Trophoblast cell (in vitro differentiated cells and primary cell): ENCODE data around the gene TIGD4. TPM values are rescaled to one million over a fixed set of nuclear protein-coding genes. Genes with fewer than 3 reads are reported as not detected.

ENCODE experiments used
- DNase-seq, 2 donors: peaks; one replicate each; pipeline ENCODE4 v3.0.0-alpha.2; 2016
- H2AFZ ChIP-seq: 2 replicates; pipeline ENCODE4 v1.6.1; 2013; ENCODE audit warnings: low read length, moderate library complexity, mild to moderate bottlenecking; ENCODE audit not compliant: insufficient read depth, poor library complexity
- H2AK5ac ChIP-seq: 2 replicates; pipeline ENCODE4 v1.6.1; 2013; ENCODE audit warnings: mild to moderate bottlenecking, low read length
- H2BK120ac ChIP-seq: 2 replicates; pipeline ENCODE4 v1.6.1; 2013; ENCODE audit warnings: low read length, mild to moderate bottlenecking, moderate library complexity; ENCODE audit not compliant: insufficient read depth, poor library complexity
- H2BK12ac ChIP-seq: 2 replicates; pipeline ENCODE4 v1.6.1; 2013; ENCODE audit warnings: mild to moderate bottlenecking, low read length, moderate library complexity
- H2BK5ac ChIP-seq: 2 replicates; pipeline ENCODE4 v1.6.1; 2013; ENCODE audit warnings: low read length, low read depth, moderate library complexity, mild to moderate bottlenecking; ENCODE audit not compliant: poor library complexity
- H3K14ac ChIP-seq: 2 replicates; pipeline ENCODE4 v1.6.1; 2013; ENCODE audit warnings: mild to moderate bottlenecking, low read length
- H3K18ac ChIP-seq: 2 replicates; pipeline ENCODE4 v1.6.1; 2013; ENCODE audit warnings: mild to moderate bottlenecking, low read length
- H3K23ac ChIP-seq: 2 replicates; pipeline ENCODE4 v1.6.1; 2013; ENCODE audit warnings: low read length
- H3K27ac ChIP-seq: 2 replicates; pipeline ENCODE4 v1.5.1; 2013; ENCODE audit warnings: low read depth, mild to moderate bottlenecking, inconsistent platforms, low read length, moderate library complexity
- H3K27me3 ChIP-seq: 2 replicates; pipeline ENCODE4 v1.6.1; 2013; ENCODE audit warnings: inconsistent platforms, mild to moderate bottlenecking, low read length, moderate library complexity; ENCODE audit not compliant: insufficient read depth
- H3K36me3 ChIP-seq, 2 experiments: 1 replicate in 1 of 2; 2 replicates in 1 of 2; pipeline ENCODE4 v1.6.1; 2013; ENCODE audit warnings: low read length in 2 of 2, mild to moderate bottlenecking in 2 of 2, moderate library complexity in 1 of 2; ENCODE audit not compliant: insufficient read depth in 2 of 2, control insufficient read depth in 1 of 2
- H3K4ac ChIP-seq: 2 replicates; pipeline ENCODE4 v1.6.1; 2013; ENCODE audit warnings: low read depth, mild to moderate bottlenecking, low read length, moderate library complexity
- H3K4me1 ChIP-seq, 2 experiments: 1 replicate in 1 of 2; 2 replicates in 1 of 2; pipeline ENCODE4 v1.6.1; 2013; ENCODE audit warnings: low read length in 2 of 2, mild to moderate bottlenecking in 2 of 2, moderate library complexity in 1 of 2; ENCODE audit not compliant: insufficient read depth in 2 of 2, control insufficient read depth in 1 of 2
- H3K4me2 ChIP-seq: 2 replicates; pipeline ENCODE4 v1.6.1; 2013; ENCODE audit warnings: inconsistent platforms, mild to moderate bottlenecking, low read length, moderate library complexity
- H3K4me3 ChIP-seq: 2 replicates; pipeline ENCODE4 v1.5.1; 2013; ENCODE audit warnings: mild to moderate bottlenecking, low read depth, low read length, inconsistent platforms
- H3K79me1 ChIP-seq: one replicate; pipeline ENCODE4 v1.6.1; 2013; ENCODE audit warnings: low read length
- H3K79me2 ChIP-seq: 2 replicates; pipeline ENCODE4 v1.6.1; 2013; ENCODE audit warnings: low read length, mild to moderate bottlenecking; ENCODE audit not compliant: control insufficient read depth, insufficient read depth, poor library complexity
- H3K9ac ChIP-seq: 2 replicates; pipeline ENCODE4 v1.6.1; 2013; ENCODE audit warnings: mild to moderate bottlenecking, low read length
- H3K9me3 ChIP-seq: 2 replicates; pipeline ENCODE4 v1.6.1; 2013; ENCODE audit warnings: low read depth, mild to moderate bottlenecking, control low read depth, inconsistent platforms, low read length; ENCODE audit not compliant: insufficient read depth
- H4K12ac ChIP-seq: 2 replicates; pipeline ENCODE4 v1.6.1; 2013; ENCODE audit warnings: low read depth, mild to moderate bottlenecking, low read length, moderate library complexity
- H4K8ac ChIP-seq: 2 replicates; pipeline ENCODE4 v1.6.1; 2013; ENCODE audit warnings: low read depth, mild to moderate bottlenecking, low read length, moderate library complexity
- H4K91ac ChIP-seq: one replicate; pipeline ENCODE4 v1.6.1; 2013; ENCODE audit warnings: low read depth, mild to moderate bottlenecking, low read length, moderate library complexity
- WGBS: extraction: QIAGEN DNeasy Blood & Tissue Kit; methylation state at CpG from one replicate; pipeline ENCODE4 v1.1.7; 2013; ENCODE audit warnings: missing lambda C conversion rate; ENCODE audit not compliant: insufficient read length, insufficient coverage; ENCODE audit errors: extremely low coverage; 5-methylcytosine and 5-hydroxymethylcytosine counted together
- polyA plus RNA-seq: library from polyadenylated mRNA; stranded (reverse); fragments of 200-250 nt; gene quantifications from 2 replicates; pipeline ENCODE4 v1.2.3, GENCODE V29; 2013

The TIGD4 gene
- polyA plus RNA-seq = 0.05 and 0.11 TPM in 2 replicates

DNA sequence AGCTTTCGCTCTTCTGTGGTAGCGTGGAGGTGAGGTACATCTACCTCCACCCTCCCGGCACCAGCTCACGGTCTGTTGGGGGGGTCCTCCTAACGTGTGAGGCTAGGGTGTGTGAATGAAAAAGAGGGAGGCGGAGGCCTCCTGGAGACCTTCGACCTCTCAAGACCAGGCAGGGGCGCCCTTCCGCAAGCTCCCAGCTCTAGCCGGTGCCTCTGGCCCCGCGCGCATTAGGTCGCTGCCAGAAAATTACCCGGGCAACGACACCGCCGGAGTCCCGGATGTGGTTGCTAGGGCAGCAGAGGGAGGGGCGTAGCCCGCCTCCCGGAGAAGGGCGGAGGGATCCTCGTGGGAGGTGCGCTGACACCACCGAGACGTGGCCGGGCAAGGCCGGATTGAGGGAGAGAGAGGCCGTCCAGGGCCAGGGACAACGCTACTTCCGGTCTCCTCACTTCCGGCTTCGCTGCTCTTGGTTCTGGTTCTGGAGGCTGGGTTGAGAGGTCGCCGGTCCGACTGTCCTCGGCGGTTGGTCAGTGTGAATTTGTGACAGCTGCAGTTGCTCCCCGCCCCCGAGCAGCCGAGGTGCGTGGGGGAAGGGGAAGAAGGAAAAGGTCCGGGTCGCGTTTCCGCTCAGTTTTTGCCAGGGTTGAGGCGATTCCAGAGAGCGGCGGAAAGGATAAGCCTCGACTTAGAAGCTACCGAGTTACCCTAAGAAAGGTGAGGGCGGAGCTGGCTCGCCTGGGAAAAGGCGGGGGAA lies at the start of gene TIGD4, which contains the start of gene ARFIP1:
Gene TIGD4 (minus strand): TSS at position 218 of the 754 bp plus-strand sequence. CDS start 8,726 bp downstream, outside the sequence.
Gene ARFIP1 (plus strand): TSS at position 442 of the 754 bp plus-strand sequence. CDS start 49,680 bp downstream, outside the sequence.
- Histone ChIP-seq H2AK5ac (no peak within 1 kb of the TSS), H3K9me3 (no peaks in the 10 kb centered on the region), H3K4me3 (peak within 1 kb of the TSS; percentile 84), H3K27me3 (no peaks in the 10 kb centered on the region), H3K79me2 (peaks cover 7% of the 10 kb centered on the region), H3K4me1 (peaks cover 0 to 3% of the 10 kb centered on the region in 2 experiments), H3K18ac (peak within 1 kb of the TSS; percentile 28), H3K27ac (peak within 1 kb of the TSS; percentile 78), H4K8ac (peak within 1 kb of the TSS; percentile 69), H3K9ac (peak within 1 kb of the TSS; percentile 73), H2BK5ac (peak within 1 kb of the TSS; percentile 11), H2BK120ac (no peak within 1 kb of the TSS), H3K36me3 (no peaks in the 10 kb centered on the region), H3K14ac (peak within 1 kb of the TSS; percentile 33), H3K23ac (no peak within 1 kb of the TSS), H2AFZ (peak within 1 kb of the TSS; percentile 98), H2BK12ac (no peak within 1 kb of the TSS), H3K4ac (no peak within 1 kb of the TSS), H4K91ac (peak within 1 kb of the TSS; percentile 40), H4K12ac (peak within 1 kb of the TSS; percentile 23), H3K4me2 (peak within 1 kb of the TSS; percentile 77), H3K79me1 (peaks cover 8% of the 10 kb centered on the region)
- WGBS = no CpG with 5 or more reads among the region's 55 CpGs
- DNase-seq = peak; percentile 97 to 98

DNA sequence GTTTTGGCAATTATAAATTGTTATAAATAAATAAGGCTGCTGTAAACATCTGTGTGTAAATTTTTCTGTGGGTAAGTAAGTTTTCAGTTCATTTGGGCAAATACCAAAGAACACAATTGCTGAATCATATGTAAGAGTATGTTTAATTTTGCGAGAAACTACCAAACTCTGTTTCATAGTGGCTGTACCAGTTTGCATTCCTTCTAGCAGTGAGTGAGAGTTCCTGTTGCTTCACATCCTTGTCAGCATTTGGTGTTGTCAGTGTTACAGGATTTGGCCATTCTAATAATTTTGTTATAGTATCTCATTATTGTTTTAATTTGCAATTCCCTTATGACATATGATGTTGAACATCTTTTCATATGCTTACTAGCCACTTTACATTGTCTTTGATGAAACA lies 48.6 kb upstream of the TIGD4 start:
- Histone ChIP-seq H3K14ac (no peak overlapping the region), H2BK12ac (no peak overlapping the region), H3K9me3 (no peaks in the 10 kb centered on the region), H2BK120ac (no peak overlapping the region), H2BK5ac (no peak overlapping the region), H3K27ac (no peak overlapping the region), H3K23ac (no peak overlapping the region), H3K4me1 (no peaks in the 10 kb centered on the region), H3K79me1 (no peaks in the 10 kb centered on the region), H4K8ac (no peak overlapping the region), H3K27me3 (no peaks in the 10 kb centered on the region), H3K4ac (no peak overlapping the region), H3K4me2 (no peak overlapping the region), H3K18ac (no peak overlapping the region), H3K79me2 (no peaks in the 10 kb centered on the region), H2AFZ (no peak overlapping the region), H3K36me3 (peaks cover 0 to 3% of the 10 kb centered on the region in 2 experiments), H3K9ac (no peak overlapping the region), H3K4me3 (no peak overlapping the region), H2AK5ac (no peak overlapping the region), H4K12ac (no peak overlapping the region), H4K91ac (no peak overlapping the region)
- peak in 1 of 2 donors; percentile 76 for DNase-seq
- no CpG with 5 or more reads among the region's 1 CpG for WGBS

DNA sequence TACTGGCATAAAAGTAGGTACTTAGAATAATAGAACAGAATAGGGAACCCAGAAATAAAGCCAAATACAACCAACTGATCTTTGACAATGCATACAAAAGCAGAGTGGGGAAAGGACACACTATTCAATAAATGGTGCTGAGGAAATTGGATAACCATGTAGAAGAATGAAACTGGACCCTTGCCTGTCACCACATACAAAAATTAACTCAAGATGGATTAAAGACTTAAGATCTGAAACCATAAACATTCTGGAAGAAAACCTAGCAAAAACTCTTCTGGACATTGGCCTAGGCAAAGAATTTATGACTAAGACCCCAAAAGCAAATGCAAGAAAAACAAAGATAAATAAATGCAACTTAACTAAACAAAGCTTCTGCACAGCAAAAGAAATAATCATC lies 45.8 kb upstream of the TIGD4 start:
- no peak overlapping the region for H4K12ac ChIP-seq
- no peak overlapping the region for H2AK5ac ChIP-seq
- no peaks in the 10 kb centered on the region for H3K9me3 ChIP-seq
- H3K4me3 ChIP-seq = no peak overlapping the region
- no peak overlapping the region for H3K14ac ChIP-seq
- no peaks in the 10 kb centered on the region for H3K4me1 ChIP-seq
- no peak overlapping the region for H2BK120ac ChIP-seq
- no peak overlapping the region for H4K8ac ChIP-seq
- H3K4me2 ChIP-seq = no peak overlapping the region
- no peaks in the 10 kb centered on the region for H3K79me2 ChIP-seq
- DNase-seq = no peak
- H3K9ac ChIP-seq = no peak overlapping the region
- no peaks in the 10 kb centered on the region for H3K27me3 ChIP-seq
- H3K79me1 ChIP-seq = no peaks in the 10 kb centered on the region
- H3K36me3 ChIP-seq = peaks cover 0 to 3% of the 10 kb centered on the region in 2 experiments
- H2BK5ac ChIP-seq = no peak overlapping the region
- H3K18ac ChIP-seq = no peak overlapping the region
- no peak overlapping the region for H3K27ac ChIP-seq
- H2BK12ac ChIP-seq = no peak overlapping the region
- H3K4ac ChIP-seq = no peak overlapping the region
- no peak overlapping the region for H3K23ac ChIP-seq
- H4K91ac ChIP-seq = no peak overlapping the region
- H2AFZ ChIP-seq = no peak overlapping the region

DNA sequence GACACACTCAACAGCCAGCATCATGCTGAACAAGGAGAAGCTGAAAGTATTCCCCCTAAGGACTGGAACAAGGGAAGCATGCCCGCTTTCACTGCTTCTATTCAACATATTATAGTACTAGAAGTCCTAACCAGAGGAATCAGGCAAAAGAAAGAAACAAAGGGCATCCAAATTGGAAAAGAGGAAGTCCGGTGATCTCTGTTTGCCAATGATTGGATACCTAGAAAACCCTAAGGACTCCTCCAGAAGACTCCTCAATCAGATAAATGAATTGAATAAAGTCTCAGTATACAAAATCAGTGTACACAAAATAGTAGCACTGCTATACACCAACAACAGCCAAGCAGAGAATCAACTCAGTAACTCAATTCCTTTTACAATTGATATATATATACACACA lies 45.0 kb upstream of the TIGD4 start:
- Histone ChIP-seq H3K9me3 (no peaks in the 10 kb centered on the region), H4K91ac (no peak overlapping the region), H2BK12ac (no peak overlapping the region), H2BK120ac (no peak overlapping the region), H3K4me1 (no peaks in the 10 kb centered on the region), H3K27me3 (no peaks in the 10 kb centered on the region), H3K79me2 (no peaks in the 10 kb centered on the region), H3K23ac (no peak overlapping the region), H3K14ac (no peak overlapping the region), H2AK5ac (no peak overlapping the region), H3K18ac (no peak overlapping the region), H3K79me1 (no peaks in the 10 kb centered on the region), H4K12ac (no peak overlapping the region), H3K27ac (no peak overlapping the region), H3K4me3 (no peak overlapping the region), H3K36me3 (peaks cover 0 to 3% of the 10 kb centered on the region in 2 experiments), H3K4ac (no peak overlapping the region), H2AFZ (no peak overlapping the region), H3K9ac (no peak overlapping the region), H2BK5ac (no peak overlapping the region), H4K8ac (no peak overlapping the region), H3K4me2 (no peak overlapping the region)
- no peak for DNase-seq
- no CpG with 5 or more reads among the region's 2 CpGs for WGBS
